ENCODE data around the gene KLK10. TPM values are rescaled to one million over a fixed set of nuclear protein-coding genes. Genes with fewer than 3 reads are reported as not detected.

The KLK10 gene
- total RNA-seq, 1 experiment from 2014 or later, result not detected

GRCh38 chr19:51060336-51060735 lies 40.8 kb upstream of the KLK10 start:
- no peak overlapping the region for H3K4me3 ChIP-seq (ENCODE audit: low read depth, low read length, poor library complexity, severe bottlenecking)
- H3K4me1 ChIP-seq (ENCODE audit: insufficient read depth, low read length, poor library complexity, severe bottlenecking), result no peaks in the 10 kb centered on the region
- DNase-seq (ENCODE audit: low spot score), result no peak
- ChIA-PET CTCF (no interaction called here), POLR2A (ENCODE audit: low non-redundant PET) (no interaction called here)
- TF ChIP-seq EZH2 (IDR thresholded peaks at IDR 0.05; ENCODE audit: borderline replicate concordance, low read depth, low read length, poor library complexity, severe bottlenecking), result no peak
- no peak for TF ChIP-seq CTCF (conservative IDR thresholded peaks at IDR 0.05; ENCODE audit: low read depth, low read length)
- BruUV-seq (replicated peaks), result no TSS peak
- no peaks in the 10 kb centered on the region for H3K36me3 ChIP-seq (ENCODE audit: insufficient read depth, low read length, poor library complexity, severe bottlenecking)
- H3K27me3 ChIP-seq (replicated peaks; ENCODE audit: insufficient read depth, low read depth, low read length, poor library complexity), result peaks cover 32% of the 10 kb centered on the region
- H3K9me3 ChIP-seq (ENCODE audit: low read depth, low read length, poor library complexity, severe bottlenecking), result no peaks in the 10 kb centered on the region
- no peak overlapping the region for H3K27ac ChIP-seq (ENCODE audit: low read depth, low read length, poor library complexity, severe bottlenecking)
- intact Hi-C loops (cut with micrococcal nuclease; ENCODE audit: unreplicated experiment), result no loop called here

GRCh38 chr19:51059715-51060114 lies 40.2 kb upstream of the KLK10 start:
- no peaks in the 10 kb centered on the region for H3K36me3 ChIP-seq (ENCODE audit: insufficient read depth, low read length, poor library complexity, severe bottlenecking)
- no peak overlapping the region for H3K4me3 ChIP-seq (ENCODE audit: low read depth, low read length, poor library complexity, severe bottlenecking)
- no peak for DNase-seq (ENCODE audit: low spot score)
- ChIA-PET CTCF (interaction anchor here (0.6 kb wide), 1 partner anchor 139 kb away, joined by 3 read pairs; no protein-coding TSS in a partner anchor), POLR2A (ENCODE audit: low non-redundant PET) (no interaction called here)
- no peak overlapping the region for H3K27ac ChIP-seq (ENCODE audit: low read depth, low read length, poor library complexity, severe bottlenecking)
- intact Hi-C loops (cut with micrococcal nuclease; ENCODE audit: unreplicated experiment), result no loop called here
- TF ChIP-seq CTCF (conservative IDR thresholded peaks at IDR 0.05; ENCODE audit: low read depth, low read length), result no peak
- H3K27me3 ChIP-seq (replicated peaks; ENCODE audit: insufficient read depth, low read depth, low read length, poor library complexity), result peaks cover 30% of the 10 kb centered on the region
- no TSS peak for BruUV-seq (replicated peaks)
- no peaks in the 10 kb centered on the region for H3K9me3 ChIP-seq (ENCODE audit: low read depth, low read length, poor library complexity, severe bottlenecking)
- H3K4me1 ChIP-seq (ENCODE audit: insufficient read depth, low read length, poor library complexity, severe bottlenecking), result no peaks in the 10 kb centered on the region

GRCh38 chr19:51055866-51056265 lies 36.4 kb upstream of the KLK10 start:
- TF ChIP-seq EZH2 (IDR thresholded peaks at IDR 0.05; ENCODE audit: borderline replicate concordance, low read depth, low read length, poor library complexity, severe bottlenecking), result no peak
- no peak for TF ChIP-seq CTCF (conservative IDR thresholded peaks at IDR 0.05; ENCODE audit: low read depth, low read length)
- CTCF ChIA-PET, result no interaction called here
- no peak for DNase-seq (ENCODE audit: low spot score)
- no TSS peak for BruUV-seq (replicated peaks)
- H3K9me3 ChIP-seq (ENCODE audit: low read depth, low read length, poor library complexity, severe bottlenecking), result no peaks in the 10 kb centered on the region
- H3K4me3 ChIP-seq (ENCODE audit: low read depth, low read length, poor library complexity, severe bottlenecking), result no peak overlapping the region
- H3K27ac ChIP-seq (ENCODE audit: low read depth, low read length, poor library complexity, severe bottlenecking), result no peak overlapping the region
- no peaks in the 10 kb centered on the region for H3K4me1 ChIP-seq (ENCODE audit: insufficient read depth, low read length, poor library complexity, severe bottlenecking)
- H3K27me3 ChIP-seq (replicated peaks; ENCODE audit: insufficient read depth, low read depth, low read length, poor library complexity), result peaks cover 32% of the 10 kb centered on the region
- POLR2A ChIA-PET (ENCODE audit: low non-redundant PET), result no interaction called here
- intact Hi-C loops (cut with micrococcal nuclease; ENCODE audit: unreplicated experiment), result no loop called here
- H3K36me3 ChIP-seq (ENCODE audit: insufficient read depth, low read length, poor library complexity, severe bottlenecking), result no peaks in the 10 kb centered on the region
